CD4-positive, alpha-beta memory T cell (primary cell): ENCODE measurements around the gene BACE2. TPM values are rescaled to one million over a fixed set of nuclear protein-coding genes. Genes with fewer than 3 reads are reported as not detected.

Source experiments
- CTCF ChIA-PET: fragments of 350-600 bp; sonication (Branson Sonifier 250); formaldehyde crosslinking; loops from one replicate; lab custom pipeline; 2021; ENCODE audit warnings: inconsistent platforms; ENCODE audit not compliant: partially characterized antibody; lab: Charles Lee
- POLR2A ChIA-PET: fragments of 350-600 bp; sonication (Branson Sonifier 250); formaldehyde crosslinking; loops from one replicate; lab custom pipeline; 2021; ENCODE audit not compliant: partially characterized antibody; lab: Charles Lee
- DNase-seq, 5 donors: peaks; one replicate each; pipeline versions ENCODE4 v3.0.0 to v3.0.0-alpha.2; 2020 to 2022; ENCODE audit warnings: mixed read lengths in 1 of 5
- H3K27ac ChIP-seq: one replicate; pipeline ENCODE4 v1.7.0; 2013; ENCODE audit warnings: low read depth, low read length
- H3K27me3 ChIP-seq: 2 replicates; pipeline ENCODE4 v1.7.0; 2013; ENCODE audit warnings: mild to moderate bottlenecking, low read length, moderate library complexity; ENCODE audit not compliant: insufficient read depth
- H3K36me3 ChIP-seq: 2 replicates; pipeline ENCODE4 v1.7.0; 2013; ENCODE audit warnings: mild to moderate bottlenecking, low read length, moderate library complexity; ENCODE audit not compliant: insufficient read depth
- H3K4me1 ChIP-seq: 2 replicates; pipeline ENCODE4 v1.7.0; 2013; ENCODE audit warnings: mild to moderate bottlenecking, low read length, moderate library complexity; ENCODE audit not compliant: insufficient read depth
- H3K4me3 ChIP-seq, 2 donors: one replicate each; pipeline ENCODE4 v1.7.0; 2013; ENCODE audit warnings: low read length in 2 of 2, mild to moderate bottlenecking in 1 of 2
- H3K9me3 ChIP-seq, 2 donors: one replicate each; pipeline ENCODE4 v1.7.0; 2013; ENCODE audit warnings: low read length in 2 of 2, control low read depth in 1 of 2; ENCODE audit not compliant: control insufficient read depth in 1 of 2
- H3K27ac Mint-ChIP-seq, 7 donors: one replicate each; pipeline ENCODE4 v1.8.0; 2020 to 2021; ENCODE audit warnings: mixed read lengths in 7 of 7, mild to moderate bottlenecking in 6 of 7, inconsistent platforms in 3 of 7, moderate library complexity in 3 of 7
- H3K27me3 Mint-ChIP-seq, 2 donors: one replicate each; pipeline ENCODE4 v1.8.0; 2020 to 2021; ENCODE audit warnings: mixed read lengths in 2 of 2
- H3K36me3 Mint-ChIP-seq, 2 donors: one replicate each; pipeline ENCODE4 v1.8.0; 2020 to 2021; ENCODE audit warnings: mixed read lengths in 2 of 2, inconsistent platforms in 1 of 2, mild to moderate bottlenecking in 1 of 2
- H3K4me1 Mint-ChIP-seq, 4 donors: one replicate each; pipeline ENCODE4 v1.8.0; 2020 to 2021; ENCODE audit warnings: mixed read lengths in 4 of 4, mild to moderate bottlenecking in 1 of 4
- H3K4me3 Mint-ChIP-seq, 8 donors: one replicate each; pipeline ENCODE4 v1.8.0; 2020 to 2021; ENCODE audit warnings: mixed read lengths in 8 of 8, mild to moderate bottlenecking in 7 of 8, moderate library complexity in 6 of 8, inconsistent platforms in 3 of 8
- H3K9me3 Mint-ChIP-seq, 8 donors: one replicate each; pipeline ENCODE4 v1.8.0; 2020 to 2021; ENCODE audit warnings: mixed read lengths in 8 of 8, mild to moderate bottlenecking in 5 of 8, inconsistent platforms in 3 of 8, moderate library complexity in 1 of 8
- intact Hi-C: fragments of 100-400 bp; cut with micrococcal nuclease; formaldehyde crosslinking; loops from one replicate; pipeline ENCODE4 v1.15.1; 2023
- polyA plus RNA-seq, 2 donors: library from polyadenylated mRNA; unstranded; fragments of 300-500 nt; fragmentation: Illumina TruSeq; gene quantifications; one replicate each; pipeline ENCODE4 v1.2.3, GENCODE V29; 2021
- total RNA-seq, 2 experiments: library from RNA; stranded (reverse); gene quantifications; one replicate each; pipeline ENCODE4 v1.2.3, GENCODE V29; 2021

Gene BACE2
- total and polyA plus RNA-seq, 4 experiments from 2014 or later, result 0.10 to 0.52 TPM; not detected in 2

DNA sequence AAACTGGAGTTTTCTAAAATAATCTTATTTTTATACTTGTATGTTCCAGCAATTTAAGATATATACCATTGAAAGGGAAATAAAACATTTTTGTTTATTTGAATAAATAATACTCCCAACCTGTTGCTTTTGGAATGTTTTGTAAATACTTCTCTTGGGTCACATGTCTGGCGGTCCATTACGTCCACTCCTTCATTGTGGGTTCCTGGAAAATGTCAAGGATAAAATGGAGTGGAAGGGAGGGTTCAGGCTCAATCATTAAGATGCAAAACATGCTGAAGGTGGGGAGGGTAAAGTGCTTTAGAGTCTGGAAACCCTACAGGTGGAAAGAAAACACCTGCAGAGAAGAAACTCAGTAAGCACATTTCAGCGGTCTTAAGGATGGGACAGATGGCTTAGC, 114.5 kb downstream of the BACE2 start:
- CTCF ChIA-PET, result interaction anchor here (1.0 to 7.6 kb wide), 22 partner anchors 10 to 834 kb away, joined by 3 to 168 read pairs (median 6); partner anchors contain the start of genes MX1 and MX2
- no peaks in the 10 kb centered on the region for H3K4me1 ChIP-seq
- intact Hi-C loops, result loop anchor here (2.0 kb wide), 2 partner anchors 328 to 826 kb away; no protein-coding TSS in a partner anchor
- POLR2A ChIA-PET, result interaction anchor here (0.8 to 1.4 kb wide), 4 partner anchors 23 to 727 kb away, joined by 3 to 11 read pairs (median 4); partner anchors contain the start of gene ZBTB21
- H3K36me3 Mint-ChIP-seq, result no peaks in the 10 kb centered on the region
- H3K9me3 ChIP-seq, result no peaks in the 10 kb centered on the region
- H3K27me3 Mint-ChIP-seq, result peaks cover 11 to 25% of the 10 kb centered on the region in 2 donors
- H3K27me3 ChIP-seq, result no peaks in the 10 kb centered on the region
- no peak overlapping the region for H3K4me3 ChIP-seq
- no peaks in the 10 kb centered on the region for H3K9me3 Mint-ChIP-seq
- DNase-seq, result no peak
- H3K27ac Mint-ChIP-seq, result peak overlapping the region in 1 of 7 donors; percentile 29
- H3K4me1 Mint-ChIP-seq, result peaks cover 0 to 1% (median 0%) of the 10 kb centered on the region in 4 donors
- H3K36me3 ChIP-seq, result no peaks in the 10 kb centered on the region
- no peak overlapping the region for H3K4me3 Mint-ChIP-seq
- no peak overlapping the region for H3K27ac ChIP-seq

DNA sequence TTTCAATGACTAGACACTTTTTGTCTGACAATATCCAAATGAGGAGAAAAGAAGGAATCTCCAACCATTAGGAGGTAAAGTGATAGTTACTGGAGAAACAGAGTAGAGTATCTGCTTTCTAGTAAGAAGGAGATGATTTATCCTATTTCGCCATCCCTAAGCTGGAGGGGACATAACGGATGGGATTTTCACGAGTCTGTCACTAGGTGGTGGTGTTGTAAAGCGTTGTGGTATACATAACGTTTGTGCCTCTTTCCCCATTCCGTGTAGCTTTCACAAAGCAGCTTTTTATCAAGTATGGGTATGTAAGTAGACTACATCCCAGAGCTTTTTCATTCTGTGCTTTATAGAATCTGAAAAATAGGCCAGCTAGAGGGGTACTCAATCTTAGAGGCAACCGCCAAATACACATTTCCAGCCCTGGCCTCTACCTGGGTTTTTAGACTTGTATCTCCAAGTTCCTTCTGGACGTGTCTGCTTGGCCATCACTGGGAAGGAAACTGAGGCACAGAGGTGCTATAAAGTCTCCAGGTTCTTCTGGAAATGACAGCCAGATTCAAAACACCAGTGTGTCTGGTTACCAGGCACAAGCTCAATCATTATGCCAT, 115.4 kb downstream of the BACE2 start:
- POLR2A ChIA-PET, result interaction anchor here (0.6 to 1.4 kb wide), 7 partner anchors 24 to 834 kb away, joined by 3 to 11 read pairs (median 5); partner anchors contain the start of genes MX2 and ZBTB21
- Histone ChIP-seq H3K36me3 (no peaks in the 10 kb centered on the region), H3K27ac (no peak overlapping the region), H3K4me1 (no peaks in the 10 kb centered on the region), H3K9me3 (no peaks in the 10 kb centered on the region), H3K27me3 (no peaks in the 10 kb centered on the region), H3K4me3 (no peak overlapping the region)
- Mint-ChIP-seq H3K9me3 (no peaks in the 10 kb centered on the region), H3K27ac (no peak overlapping the region), H3K27me3 (peaks cover 9 to 24% of the 10 kb centered on the region in 2 donors), H3K4me3 (no peak overlapping the region), H3K4me1 (peaks cover 0 to 1% (median 0%) of the 10 kb centered on the region in 4 donors), H3K36me3 (no peaks in the 10 kb centered on the region)
- CTCF ChIA-PET, result interaction anchor here (0.5 to 7.6 kb wide), 41 partner anchors 9 to 834 kb away, joined by 3 to 168 read pairs (median 5); partner anchors contain the start of genes MX1 and MX2
- intact Hi-C loops, result loop anchor here (1.0 to 2.0 kb wide), 4 partner anchors 79 to 834 kb away; partner anchors contain the start of gene MX2
- DNase-seq, result peak; percentile 41 to 66 (median 65)

- Mint-ChIP-seq H3K9me3 (no peaks in the 10 kb centered on the region), H3K27me3 (peaks cover 6 to 9% of the 10 kb centered on the region in 2 donors), H3K27ac (no peak overlapping the region), H3K4me3 (no peak overlapping the region), H3K36me3 (no peaks in the 10 kb centered on the region), H3K4me1 (peaks cover 6 to 10% (median 8%) of the 10 kb centered on the region in 4 donors)
- no peaks in the 10 kb centered on the region for H3K36me3 ChIP-seq
- no peak overlapping the region for H3K27ac ChIP-seq
- no peaks in the 10 kb centered on the region for H3K4me1 ChIP-seq
- H3K9me3 ChIP-seq, result no peaks in the 10 kb centered on the region
- H3K4me3 ChIP-seq, result no peak overlapping the region
- intact Hi-C loops, result no loop called here
- H3K27me3 ChIP-seq, result no peaks in the 10 kb centered on the region
- ChIA-PET CTCF (interaction anchor here (1.6 kb wide), 1 partner anchor 9 kb away, joined by 6 read pairs; no protein-coding TSS in a partner anchor), POLR2A (no interaction called here)
- no peak for DNase-seq
Measured at GRCh38 chr21:41289431-41289830, 121.5 kb downstream of the BACE2 start.

GRCh38 chr21:41290106-41290799, 122.3 kb downstream of the BACE2 start:
- ChIA-PET CTCF (interaction anchor here (1.6 kb wide), 1 partner anchor 10 kb away, joined by 6 read pairs; no protein-coding TSS in a partner anchor), POLR2A (no interaction called here)
- H3K4me3 ChIP-seq, result no peak overlapping the region

GRCh38 chr21:41294548-41295231, 126.7 kb downstream of the BACE2 start:
- H3K4me3 ChIP-seq, result no peak overlapping the region
- Mint-ChIP-seq H3K36me3 (no peaks in the 10 kb centered on the region), H3K9me3 (peaks cover 0 to 10% (median 5%) of the 10 kb centered on the region in 8 donors), H3K4me3 (no peak overlapping the region), H3K27me3 (peaks cover 27 to 32% of the 10 kb centered on the region in 2 donors), H3K27ac (no peak overlapping the region), H3K4me1 (peaks cover 6 to 10% (median 9%) of the 10 kb centered on the region in 4 donors)
- DNase-seq, result no peak
- CTCF ChIA-PET, result no interaction called here
- no peaks in the 10 kb centered on the region for H3K9me3 ChIP-seq
- no peaks in the 10 kb centered on the region for H3K36me3 ChIP-seq
- no peaks in the 10 kb centered on the region for H3K27me3 ChIP-seq
- intact Hi-C loops, result no loop called here
- POLR2A ChIA-PET, result no interaction called here
- H3K27ac ChIP-seq, result no peak overlapping the region
- H3K4me1 ChIP-seq, result no peaks in the 10 kb centered on the region

More at GRCh38 chr21:41290106-41290799, 122.3 kb downstream of the BACE2 start:
- Mint-ChIP-seq H3K36me3 (no peaks in the 10 kb centered on the region), H3K4me3 (no peak overlapping the region), H3K27ac (no peak overlapping the region), H3K4me1 (peaks cover 6 to 10% (median 9%) of the 10 kb centered on the region in 4 donors), H3K9me3 (no peaks in the 10 kb centered on the region), H3K27me3 (peaks cover 12 to 14% of the 10 kb centered on the region in 2 donors)
- intact Hi-C loops, result no loop called here
- Histone ChIP-seq H3K27ac (no peak overlapping the region), H3K9me3 (no peaks in the 10 kb centered on the region), H3K4me1 (no peaks in the 10 kb centered on the region), H3K36me3 (no peaks in the 10 kb centered on the region), H3K27me3 (no peaks in the 10 kb centered on the region)
- no peak for DNase-seq

GRCh38 chr21:41295721-41296254, 127.8 kb downstream of the BACE2 start:
- H3K27me3 Mint-ChIP-seq, result peaks cover 25 to 31% of the 10 kb centered on the region in 2 donors
- CTCF ChIA-PET, result no interaction called here

More at GRCh38 chr21:41295721-41296254, 127.8 kb downstream of the BACE2 start:
- POLR2A ChIA-PET, result no interaction called here
- no peak overlapping the region for H3K27ac Mint-ChIP-seq
- Histone ChIP-seq H3K27ac (no peak overlapping the region), H3K4me3 (no peak overlapping the region), H3K27me3 (no peaks in the 10 kb centered on the region), H3K4me1 (no peaks in the 10 kb centered on the region), H3K36me3 (no peaks in the 10 kb centered on the region), H3K9me3 (no peaks in the 10 kb centered on the region)
- intact Hi-C loops, result no loop called here
- DNase-seq, result no peak
- H3K9me3 Mint-ChIP-seq, result peaks cover 0 to 12% (median 5%) of the 10 kb centered on the region in 8 donors
- H3K4me3 Mint-ChIP-seq, result peak overlapping the region in 1 of 8 donors; percentile 13
- peaks cover 6 to 10% (median 9%) of the 10 kb centered on the region in 4 donors for H3K4me1 Mint-ChIP-seq
- H3K36me3 Mint-ChIP-seq, result no peaks in the 10 kb centered on the region
